Stimulated activated CD4-positive, alpha-beta T cell treated with anti-CD3 and anti-CD28 coated beads, TNF-alpha, amount 100 ng/mL, for 24 hours (primary cell): ENCODE data around the gene POC1B.

Experiments used
- DNase-seq, 3 experiments: peaks; one replicate each; pipeline ENCODE4 v3.0.0-alpha.2; 2020; ENCODE audit warnings: low read depth in 3 of 3

Gene POC1B

GRCh38 chr12:89421092-89421835 lies 104.6 kb downstream of the POC1B start:
- no peak for DNase-seq

GRCh38 chr12:89418228-89418910 lies 107.5 kb downstream of the POC1B start:
- DNase-seq = no peak

GRCh38 chr12:89417246-89417977 lies 108.4 kb downstream of the POC1B start:
- no peak for DNase-seq

GRCh38 chr12:89416049-89416792 lies 109.6 kb downstream of the POC1B start:
- no peak for DNase-seq

GRCh38 chr12:89414851-89415250 lies 111.0 kb downstream of the POC1B start:
- no peak for DNase-seq

- no peak for DNase-seq
Observed at GRCh38 chr12:89414322-89414721, 111.5 kb downstream of the POC1B start.

- DNase-seq = no peak
Observed at GRCh38 chr12:89413234-89413633, 112.6 kb downstream of the POC1B start.

- DNase-seq = no peak
Observed at GRCh38 chr12:89412665-89413064, 113.2 kb downstream of the POC1B start.

GRCh38 chr12:89411846-89412245 lies 114.0 kb downstream of the POC1B start:
- DNase-seq = no peak

GRCh38 chr12:89411234-89411633 lies 114.6 kb downstream of the POC1B start:
- no peak for DNase-seq

- DNase-seq = no peak
Observed at GRCh38 chr12:89405626-89406345, 120.1 kb downstream of the POC1B start.

GRCh38 chr12:89401433-89402058 lies 124.3 kb downstream of the POC1B start:
- DNase-seq = no peak

GRCh38 chr12:89400415-89400814 lies 125.4 kb downstream of the POC1B start:
- DNase-seq = no peak

- no peak for DNase-seq
Observed at GRCh38 chr12:89395712-89396111, 130.1 kb downstream of the POC1B start.

GRCh38 chr12:89393551-89394121 lies 132.2 kb downstream of the POC1B start:
- no peak for DNase-seq

GRCh38 chr12:89392391-89392790 lies 133.5 kb downstream of the POC1B start:
- no peak for DNase-seq

- DNase-seq = no peak
Observed at GRCh38 chr12:89391726-89392336, 134.0 kb downstream of the POC1B start.

GRCh38 chr12:89390802-89391673 lies 134.8 kb downstream of the POC1B start:
- no peak for DNase-seq
